WTC11 (cell line): ENCODE data around the gene NPEPL1. TPM values are rescaled to one million over a fixed set of nuclear protein-coding genes. Genes with fewer than 3 reads are reported as not detected.
A peak's percentile ranks its signal among the peaks of the same experiment; 100 is the strongest.

ENCODE experiments used
- ATAC-seq: fragments of 200-7000 bp; cut with Tn5 transposase; 2 replicates; pipeline ENCODE4 v1.10.0; 2021; ENCODE audit warnings: mild to moderate bottlenecking, moderate library complexity
- CTCF ChIA-PET: fragments of 300-600 bp; sonication (Branson Sonifier 250); formaldehyde crosslinking; loops from one replicate; lab custom pipeline; 2021; ENCODE audit warnings: antibody characterized with exemption; lab: Charles Lee
- POLR2A ChIA-PET: fragments of 350-600 bp; sonication (Branson Sonifier 250); formaldehyde crosslinking; loops from one replicate; lab custom pipeline; 2021; ENCODE audit warnings: antibody characterized with exemption; lab: Charles Lee
- DNase-seq: peaks from one replicate; pipeline ENCODE4 v3.0.0; 2021; ENCODE audit warnings: low spot score
- H3K27ac Mint-ChIP-seq: 2 replicates; pipeline ENCODE4 v1.8.0; 2021; ENCODE audit warnings: mixed read lengths
- H3K27me3 Mint-ChIP-seq: 2 replicates; pipeline ENCODE4 v1.8.0; 2021; ENCODE audit warnings: low read depth, mild to moderate bottlenecking, moderate library complexity, mixed read lengths
- H3K36me3 Mint-ChIP-seq: 2 replicates; pipeline ENCODE4 v1.8.0; 2021; ENCODE audit warnings: mixed read lengths
- H3K4me1 Mint-ChIP-seq: 2 replicates; pipeline ENCODE4 v1.8.0; 2022; ENCODE audit warnings: mixed read lengths
- H3K4me3 Mint-ChIP-seq: 2 replicates; pipeline ENCODE4 v1.8.0; 2021; ENCODE audit warnings: mild to moderate bottlenecking, moderate library complexity, mixed read lengths
- H3K9me3 Mint-ChIP-seq: 2 replicates; pipeline ENCODE4 v1.8.0; 2021; ENCODE audit warnings: mixed read lengths
- ATF2 ChIP-seq: sonication (generic); formaldehyde crosslinking; IDR thresholded peaks from 2 replicates; pipeline ENCODE4 v1.8.1; 2022; ENCODE audit warnings: low read depth, missing genetic modification reagents, borderline replicate concordance
- CBFB ChIP-seq: sonication (generic); formaldehyde crosslinking; IDR thresholded peaks from 2 replicates; pipeline ENCODE4 v1.8.1; 2022; ENCODE audit warnings: mild to moderate bottlenecking, low read depth, missing genetic modification reagents
- E2F1 ChIP-seq: sonication (generic); formaldehyde crosslinking; IDR thresholded peaks from 2 replicates; pipeline ENCODE4 v1.8.0; 2022; ENCODE audit warnings: mild to moderate bottlenecking, missing genetic modification reagents
- ELF4 ChIP-seq: sonication (generic); formaldehyde crosslinking; IDR thresholded peaks from 2 replicates; pipeline ENCODE4 v1.8.1; 2022; ENCODE audit warnings: low read depth, mild to moderate bottlenecking, moderate library complexity, missing genetic modification reagents
- ERG ChIP-seq: fragments of 250-450 bp; sonication (Bioruptor Pico); IDR thresholded peaks from 2 replicates; pipeline ENCODE4 v1.8.0; 2021; ENCODE audit warnings: mild to moderate bottlenecking
- FOXK1 ChIP-seq: sonication (generic); formaldehyde crosslinking; IDR thresholded peaks from 2 replicates; pipeline ENCODE4 v1.8.0; 2022; ENCODE audit warnings: mild to moderate bottlenecking, moderate library complexity, missing genetic modification reagents
- JAZF1 ChIP-seq: fragments of 250-450 bp; sonication (Bioruptor Pico); IDR thresholded peaks from 2 replicates; pipeline ENCODE4 v1.9.0; 2021; ENCODE audit warnings: moderate library complexity, mild to moderate bottlenecking, inconsistent platforms
- KAT7 ChIP-seq: sonication (generic); formaldehyde crosslinking; IDR thresholded peaks from 2 replicates; pipeline ENCODE4 v1.8.1; 2023; ENCODE audit warnings: missing genetic modification reagents, mild to moderate bottlenecking, borderline replicate concordance
- MXD4 ChIP-seq: fragments of 250-450 bp; sonication (Bioruptor Pico); IDR thresholded peaks from 2 replicates; pipeline ENCODE4 v1.8.0; 2021; ENCODE audit warnings: mild to moderate bottlenecking, moderate library complexity, borderline replicate concordance
- OVOL2 ChIP-seq: fragments of 250-450 bp; sonication (Bioruptor Pico); IDR thresholded peaks from 2 replicates; pipeline ENCODE4 v1.9.0; 2021; ENCODE audit warnings: mild to moderate bottlenecking, borderline replicate concordance
- PRRX2 ChIP-seq: fragments of 250-450 bp; sonication (Bioruptor Pico); IDR thresholded peaks from 2 replicates; pipeline ENCODE4 v1.8.0; 2021; ENCODE audit warnings: mild to moderate bottlenecking
- RELA ChIP-seq: sonication (generic); formaldehyde crosslinking; IDR thresholded peaks from 2 replicates; pipeline ENCODE4 v1.8.1; 2022; ENCODE audit warnings: missing genetic modification reagents, mild to moderate bottlenecking, borderline replicate concordance
- SMAD4 ChIP-seq: sonication (generic); formaldehyde crosslinking; IDR thresholded peaks from 2 replicates; pipeline ENCODE4 v1.8.0; 2022; ENCODE audit warnings: mild to moderate bottlenecking, missing genetic modification reagents
- SOX15 ChIP-seq: fragments of 250-450 bp; sonication (Bioruptor Pico); IDR thresholded peaks from 2 replicates; pipeline ENCODE4 v1.9.0; 2021; ENCODE audit warnings: mild to moderate bottlenecking
- SP1 ChIP-seq: sonication (generic); formaldehyde crosslinking; conservative IDR thresholded peaks from 2 replicates; pipeline ENCODE4 v1.8.1; 2022; ENCODE audit warnings: missing genetic modification reagents
- ZMAT4 ChIP-seq: fragments of 250-450 bp; sonication (Bioruptor Pico); IDR thresholded peaks from 2 replicates; pipeline ENCODE4 v1.9.0; 2021; ENCODE audit warnings: mild to moderate bottlenecking
- total RNA-seq: library from RNA; stranded (reverse); gene quantifications from 3 replicates; pipeline ENCODE4 v1.2.3, GENCODE V29; 2021
- TF ChIP-seq, protein P1 (sequence below): fragments of 250-450 bp; sonication (Bioruptor Pico); IDR thresholded peaks from 2 replicates; pipeline ENCODE4 v1.9.0; 2021; ENCODE audit warnings: moderate library complexity, mild to moderate bottlenecking, inconsistent platforms, borderline replicate concordance
- TF ChIP-seq, protein P2 (sequence below): sonication (generic); formaldehyde crosslinking; IDR thresholded peaks from 2 replicates; pipeline ENCODE4 v1.8.0; 2023; ENCODE audit warnings: missing genetic modification reagents, mild to moderate bottlenecking, borderline replicate concordance
- TF ChIP-seq, protein P3 (sequence below): sonication (generic); formaldehyde crosslinking; IDR thresholded peaks from 2 replicates; pipeline ENCODE4 v1.8.1; 2022; ENCODE audit warnings: low read depth, mild to moderate bottlenecking, moderate library complexity, missing genetic modification reagents, borderline replicate concordance

The NPEPL1 gene
- total RNA-seq, 1 experiment from 2014 or later: 39.9 TPM

DNA sequence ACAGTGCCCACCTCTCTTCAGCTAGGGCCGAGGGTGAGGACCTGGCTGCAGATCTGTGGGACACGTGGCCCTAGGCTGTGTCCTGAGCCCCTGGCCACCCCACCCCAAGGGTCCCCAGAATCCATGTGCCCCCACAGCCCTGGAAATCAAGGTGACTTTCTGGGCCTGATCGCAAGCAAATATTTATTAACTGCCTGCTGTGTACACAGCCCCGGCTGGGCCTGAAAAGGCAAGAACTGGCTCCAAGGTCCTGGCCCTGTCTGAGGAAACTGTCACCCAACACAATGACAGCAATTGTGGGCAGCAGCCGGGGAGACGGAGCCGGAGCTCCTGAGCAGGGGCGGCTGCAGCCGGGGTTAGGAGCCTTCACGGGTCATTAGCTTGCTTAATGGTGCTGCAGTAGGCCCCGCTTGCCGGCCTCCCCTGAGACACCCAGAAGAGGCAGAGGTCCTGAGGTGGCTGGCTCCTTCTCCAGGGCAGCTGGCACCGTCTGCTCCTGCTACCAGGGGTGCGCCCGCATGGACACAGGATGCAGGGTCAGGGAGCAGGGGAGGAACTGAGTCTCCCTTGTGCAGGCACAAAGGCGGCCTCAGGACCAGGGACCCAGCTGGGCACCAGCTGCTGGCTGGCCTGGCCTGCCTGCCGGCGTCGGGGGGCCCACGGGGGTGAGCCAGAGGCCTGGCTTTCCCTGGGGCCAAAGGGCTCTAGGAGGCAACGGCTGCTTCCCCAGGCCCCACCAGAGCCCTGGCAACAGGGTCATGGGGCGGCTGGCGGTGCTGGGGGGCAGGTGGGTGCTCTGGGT lies 24.1 kb downstream of the NPEPL1 start:
- 0 out of 2 replicates have a peak, but pooled peaks cover 5% of the 10 kb centered on the region for H3K4me1 Mint-ChIP-seq
- no peak overlapping the region for H3K27ac Mint-ChIP-seq
- H3K27me3 Mint-ChIP-seq: no peaks in the 10 kb centered on the region
- ATAC-seq (no peak), DNase-seq (peak; percentile 16)
- H3K9me3 Mint-ChIP-seq: no peaks in the 10 kb centered on the region
- H3K4me3 Mint-ChIP-seq: no peak overlapping the region
- CTCF ChIA-PET: interaction anchor here (1.2 kb wide), 1 partner anchor 66 kb away, joined by 5 read pairs; the partner anchor contains the start of gene STX16
- H3K36me3 Mint-ChIP-seq: no peaks in the 10 kb centered on the region
- POLR2A ChIA-PET: no interaction called here
- TF ChIP-seq KAT7 (CRISPR knock-in tag) (no peak), RELA (CRISPR knock-in tag) (no peak), PRRX2 (CRISPR knock-in tag) (no peak), ERG (no peak), SP1 (no peak), ATF2 (CRISPR knock-in tag) (no peak), MXD4 (CRISPR knock-in tag) (no peak), JAZF1 (no peak), SMAD4 (no peak), SOX15 (CRISPR knock-in tag) (no peak), CBFB (CRISPR knock-in tag) (no peak), FOXK1 (CRISPR knock-in tag) (no peak), E2F1 (no peak), ELF4 (CRISPR knock-in tag) (no peak), ZMAT4 (CRISPR knock-in tag) (no peak), OVOL2 (CRISPR knock-in tag) (no peak)
- TF ChIP-seq, protein P1, sequence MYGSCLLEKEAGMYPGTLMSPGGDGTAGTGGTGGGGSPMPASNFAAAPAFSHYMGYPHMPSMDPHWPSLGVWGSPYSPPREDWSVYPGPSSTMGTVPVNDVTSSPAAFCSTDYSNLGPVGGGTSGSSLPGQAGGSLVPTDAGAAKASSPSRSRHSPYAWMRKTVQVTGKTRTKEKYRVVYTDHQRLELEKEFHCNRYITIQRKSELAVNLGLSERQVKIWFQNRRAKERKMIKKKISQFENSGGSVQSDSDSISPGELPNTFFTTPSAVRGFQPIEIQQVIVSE (CRISPR knock-in tag): no peak
- TF ChIP-seq, protein P2, sequence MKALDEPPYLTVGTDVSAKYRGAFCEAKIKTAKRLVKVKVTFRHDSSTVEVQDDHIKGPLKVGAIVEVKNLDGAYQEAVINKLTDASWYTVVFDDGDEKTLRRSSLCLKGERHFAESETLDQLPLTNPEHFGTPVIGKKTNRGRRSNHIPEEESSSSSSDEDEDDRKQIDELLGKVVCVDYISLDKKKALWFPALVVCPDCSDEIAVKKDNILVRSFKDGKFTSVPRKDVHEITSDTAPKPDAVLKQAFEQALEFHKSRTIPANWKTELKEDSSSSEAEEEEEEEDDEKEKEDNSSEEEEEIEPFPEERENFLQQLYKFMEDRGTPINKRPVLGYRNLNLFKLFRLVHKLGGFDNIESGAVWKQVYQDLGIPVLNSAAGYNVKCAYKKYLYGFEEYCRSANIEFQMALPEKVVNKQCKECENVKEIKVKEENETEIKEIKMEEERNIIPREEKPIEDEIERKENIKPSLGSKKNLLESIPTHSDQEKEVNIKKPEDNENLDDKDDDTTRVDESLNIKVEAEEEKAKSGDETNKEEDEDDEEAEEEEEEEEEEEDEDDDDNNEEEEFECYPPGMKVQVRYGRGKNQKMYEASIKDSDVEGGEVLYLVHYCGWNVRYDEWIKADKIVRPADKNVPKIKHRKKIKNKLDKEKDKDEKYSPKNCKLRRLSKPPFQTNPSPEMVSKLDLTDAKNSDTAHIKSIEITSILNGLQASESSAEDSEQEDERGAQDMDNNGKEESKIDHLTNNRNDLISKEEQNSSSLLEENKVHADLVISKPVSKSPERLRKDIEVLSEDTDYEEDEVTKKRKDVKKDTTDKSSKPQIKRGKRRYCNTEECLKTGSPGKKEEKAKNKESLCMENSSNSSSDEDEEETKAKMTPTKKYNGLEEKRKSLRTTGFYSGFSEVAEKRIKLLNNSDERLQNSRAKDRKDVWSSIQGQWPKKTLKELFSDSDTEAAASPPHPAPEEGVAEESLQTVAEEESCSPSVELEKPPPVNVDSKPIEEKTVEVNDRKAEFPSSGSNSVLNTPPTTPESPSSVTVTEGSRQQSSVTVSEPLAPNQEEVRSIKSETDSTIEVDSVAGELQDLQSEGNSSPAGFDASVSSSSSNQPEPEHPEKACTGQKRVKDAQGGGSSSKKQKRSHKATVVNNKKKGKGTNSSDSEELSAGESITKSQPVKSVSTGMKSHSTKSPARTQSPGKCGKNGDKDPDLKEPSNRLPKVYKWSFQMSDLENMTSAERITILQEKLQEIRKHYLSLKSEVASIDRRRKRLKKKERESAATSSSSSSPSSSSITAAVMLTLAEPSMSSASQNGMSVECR: no peak
- TF ChIP-seq, protein P3, sequence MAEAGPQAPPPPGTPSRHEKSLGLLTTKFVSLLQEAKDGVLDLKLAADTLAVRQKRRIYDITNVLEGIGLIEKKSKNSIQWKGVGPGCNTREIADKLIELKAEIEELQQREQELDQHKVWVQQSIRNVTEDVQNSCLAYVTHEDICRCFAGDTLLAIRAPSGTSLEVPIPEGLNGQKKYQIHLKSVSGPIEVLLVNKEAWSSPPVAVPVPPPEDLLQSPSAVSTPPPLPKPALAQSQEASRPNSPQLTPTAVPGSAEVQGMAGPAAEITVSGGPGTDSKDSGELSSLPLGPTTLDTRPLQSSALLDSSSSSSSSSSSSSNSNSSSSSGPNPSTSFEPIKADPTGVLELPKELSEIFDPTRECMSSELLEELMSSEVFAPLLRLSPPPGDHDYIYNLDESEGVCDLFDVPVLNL (CRISPR knock-in tag): no peak
